Suppressor macrophage treated with lipopolysaccharide for 1 hour (primary cell): ENCODE data around the gene MACROD1.
A peak's percentile ranks its signal among the peaks of the same experiment; 100 is the strongest.

Experiments
- DNase-seq, 3 donors: peaks; one replicate each; pipeline ENCODE4 v3.0.0-alpha.2; 2020 to 2022

Gene MACROD1

DNA sequence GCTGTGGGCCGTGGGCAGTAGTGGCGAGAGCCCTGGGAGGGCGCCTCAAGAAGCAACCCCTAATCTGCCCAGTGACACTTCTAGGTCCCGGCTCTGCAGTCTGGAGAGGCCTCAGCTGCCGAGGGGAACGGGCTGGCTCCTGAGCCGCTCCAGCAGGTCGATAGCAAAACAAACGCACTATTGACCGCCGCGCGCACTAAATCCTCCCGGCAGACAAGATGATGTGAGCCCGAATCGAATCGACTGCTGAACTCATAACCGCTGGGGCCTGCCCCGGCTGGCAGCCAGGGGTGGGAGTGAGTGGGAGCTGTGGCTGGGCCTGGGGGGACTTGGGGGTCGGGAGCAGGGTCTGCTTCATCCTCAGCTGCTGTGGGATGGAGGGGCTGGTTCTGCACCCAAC lies 94.1 kb downstream of the MACROD1 start:
- no peak for DNase-seq

DNA sequence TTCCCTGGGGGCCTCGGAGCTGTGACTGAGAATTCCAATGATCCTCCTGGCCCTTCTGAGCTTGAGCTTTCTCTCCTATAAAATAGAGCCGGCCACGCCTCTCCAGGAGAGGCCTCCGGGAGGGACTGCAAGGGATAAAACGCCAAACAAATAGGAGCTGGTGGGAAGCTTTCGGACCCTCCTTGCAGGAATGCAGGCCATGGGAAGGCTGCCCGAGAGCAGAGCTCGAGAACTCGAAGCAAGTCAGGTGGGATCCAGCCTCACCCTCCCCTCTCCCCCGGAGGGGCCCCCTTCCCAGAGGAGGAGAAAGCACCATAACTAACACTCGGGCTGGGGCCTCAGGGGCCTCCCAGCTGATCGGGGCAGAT lies 95.6 kb downstream of the MACROD1 start:
- DNase-seq: no peak

DNA sequence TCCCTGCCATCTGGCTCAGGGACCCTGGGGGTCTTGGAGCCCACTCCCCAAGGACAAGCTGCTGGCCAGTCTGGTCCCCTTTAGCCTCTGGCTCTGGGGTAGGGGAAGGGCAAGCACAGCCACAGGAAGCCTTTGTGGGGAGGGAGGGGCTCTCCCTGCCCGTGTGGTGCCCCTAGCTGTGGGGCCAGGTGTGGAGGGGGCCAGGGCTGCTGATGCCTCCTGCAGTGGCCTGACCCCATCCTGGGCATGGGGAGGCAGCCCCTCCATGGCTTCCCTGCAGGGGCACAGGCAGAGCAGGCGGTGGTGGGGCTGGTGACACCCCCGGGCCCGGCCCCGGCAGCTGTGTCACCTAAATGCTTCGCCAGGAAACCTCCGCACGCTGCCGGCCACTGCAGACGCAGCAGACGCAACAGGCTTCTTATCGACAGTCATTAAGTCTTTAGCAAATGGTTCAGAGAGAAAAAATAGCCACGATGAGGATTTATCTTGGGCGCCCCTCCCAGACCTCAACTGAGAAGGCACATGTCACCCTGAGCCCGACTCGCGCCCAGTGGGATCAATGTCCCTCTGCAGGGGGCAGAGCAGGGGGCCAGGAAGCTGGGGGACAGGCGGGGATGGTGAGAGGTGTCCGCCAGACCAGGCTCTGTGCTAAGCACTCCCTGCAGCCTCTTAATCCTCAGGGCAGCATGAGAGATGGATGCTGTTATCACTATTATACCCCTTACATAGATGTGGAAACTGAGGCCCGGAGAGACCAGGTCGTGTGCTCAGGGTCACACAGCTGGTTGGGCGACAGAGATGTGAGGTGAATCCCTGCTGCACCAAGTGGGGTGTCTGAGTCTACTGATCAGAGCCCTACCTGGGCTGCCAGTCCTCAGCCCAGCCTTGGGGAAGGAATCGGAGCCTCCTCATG lies 96.3 kb downstream of the MACROD1 start:
- no peak for DNase-seq

DNA sequence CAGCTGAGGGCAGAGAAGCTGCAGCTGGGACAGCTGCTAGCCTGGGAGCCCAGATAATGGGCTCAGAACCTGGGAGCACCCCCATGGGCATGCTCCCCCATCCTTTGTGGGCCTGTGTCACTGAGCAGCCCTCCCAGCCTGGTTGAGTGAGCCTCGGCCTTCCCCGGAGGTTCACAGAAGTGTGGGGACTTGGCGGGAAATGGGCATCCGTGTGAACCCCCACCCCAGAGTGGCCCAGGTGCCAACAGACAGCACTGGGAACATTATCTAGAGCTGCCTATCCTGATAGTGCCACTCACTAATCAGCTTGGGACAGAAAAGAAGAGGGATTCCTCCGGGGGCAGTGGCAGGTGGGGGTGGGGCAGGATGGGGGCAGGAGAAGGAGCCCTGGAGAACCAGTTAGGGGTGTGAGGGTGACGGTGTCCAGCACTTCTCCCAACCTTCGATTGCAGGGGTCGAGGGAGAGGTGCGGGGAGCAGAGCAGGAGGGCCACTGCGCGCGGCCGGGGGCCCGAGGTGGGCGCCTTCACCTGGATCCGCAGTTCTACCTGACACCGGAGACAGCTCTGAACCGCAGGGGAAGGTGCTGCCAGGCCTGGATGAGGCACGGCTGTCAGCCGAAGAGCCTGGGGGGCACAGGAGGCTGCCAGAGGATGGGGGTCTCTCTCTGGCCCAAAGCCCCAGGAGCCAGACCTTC lies 97.1 kb downstream of the MACROD1 start:
- no peak for DNase-seq

DNA sequence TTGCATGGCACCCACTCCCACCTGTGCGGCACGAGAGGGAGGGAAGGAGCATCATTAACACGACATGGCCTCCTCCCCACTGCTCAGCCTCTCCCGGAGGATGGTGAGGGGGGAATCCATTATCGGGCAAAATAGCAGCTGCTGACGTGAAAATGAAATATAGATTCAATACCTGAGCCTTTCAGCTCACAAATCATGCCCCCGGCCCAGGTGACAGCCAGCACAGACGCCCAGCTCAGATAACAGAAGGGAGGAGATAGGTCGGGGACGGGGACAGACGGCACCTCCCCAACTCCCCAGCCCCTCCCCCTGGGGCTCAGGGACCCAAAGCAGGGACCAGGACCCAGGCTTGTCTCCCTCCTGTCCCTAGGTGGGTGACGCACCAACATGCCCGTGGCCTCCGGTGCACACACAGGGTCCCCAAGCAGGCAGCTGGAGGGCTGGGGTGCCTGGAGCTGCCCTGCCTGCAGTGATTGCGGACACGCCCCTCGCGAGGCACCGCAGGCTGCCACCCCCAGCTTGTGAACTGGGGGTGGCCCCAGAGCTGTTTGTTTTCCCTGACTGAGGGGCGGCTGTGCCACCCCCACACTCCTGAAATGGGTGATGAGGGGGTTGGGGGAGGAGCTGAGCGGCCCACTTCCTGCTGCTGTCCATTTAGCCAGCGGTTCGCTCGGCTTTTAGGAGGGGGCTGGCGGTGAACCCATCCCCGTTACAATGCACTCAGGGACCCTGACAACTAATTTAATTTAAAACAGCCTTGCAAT lies 98.5 kb downstream of the MACROD1 start:
- DNase-seq: no peak

DNA sequence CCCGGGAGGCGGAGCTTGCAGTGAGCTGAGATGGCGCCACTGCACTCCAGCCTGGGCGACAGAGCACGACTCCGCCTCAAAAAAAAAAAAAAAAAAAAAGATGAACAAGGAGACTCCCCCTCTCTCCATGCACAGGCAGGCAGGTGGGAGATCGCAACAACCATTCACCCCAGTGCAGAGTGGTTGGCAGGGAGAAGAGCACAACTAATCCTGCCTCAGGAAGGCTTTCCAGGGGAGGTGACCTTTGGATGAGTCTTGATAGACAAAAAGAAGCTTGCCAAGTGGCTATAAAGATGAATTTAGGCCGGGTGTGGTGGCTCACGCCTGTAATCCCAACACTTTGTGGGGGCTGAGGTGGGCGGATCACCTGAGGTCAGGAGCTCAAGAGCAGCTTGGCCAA lies 100.2 kb downstream of the MACROD1 start:
- no peak for DNase-seq

DNA sequence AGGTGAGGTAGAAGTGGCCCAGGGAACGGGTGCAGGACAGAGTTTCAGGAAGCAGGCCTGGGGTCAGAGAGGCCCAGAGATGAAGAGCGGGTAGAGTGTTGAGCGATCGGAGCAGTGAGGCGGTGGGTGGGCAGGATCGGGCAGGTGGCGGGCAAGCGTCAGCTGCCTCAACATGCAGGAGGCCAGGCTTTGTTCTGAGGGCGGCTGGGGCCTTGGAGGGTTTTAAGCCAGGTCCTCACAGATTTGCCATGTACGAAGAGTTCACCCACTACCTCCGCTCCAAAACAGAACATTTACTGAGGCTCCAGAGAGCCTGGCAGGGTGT lies 100.8 kb downstream of the MACROD1 start:
- DNase-seq: no peak

DNA sequence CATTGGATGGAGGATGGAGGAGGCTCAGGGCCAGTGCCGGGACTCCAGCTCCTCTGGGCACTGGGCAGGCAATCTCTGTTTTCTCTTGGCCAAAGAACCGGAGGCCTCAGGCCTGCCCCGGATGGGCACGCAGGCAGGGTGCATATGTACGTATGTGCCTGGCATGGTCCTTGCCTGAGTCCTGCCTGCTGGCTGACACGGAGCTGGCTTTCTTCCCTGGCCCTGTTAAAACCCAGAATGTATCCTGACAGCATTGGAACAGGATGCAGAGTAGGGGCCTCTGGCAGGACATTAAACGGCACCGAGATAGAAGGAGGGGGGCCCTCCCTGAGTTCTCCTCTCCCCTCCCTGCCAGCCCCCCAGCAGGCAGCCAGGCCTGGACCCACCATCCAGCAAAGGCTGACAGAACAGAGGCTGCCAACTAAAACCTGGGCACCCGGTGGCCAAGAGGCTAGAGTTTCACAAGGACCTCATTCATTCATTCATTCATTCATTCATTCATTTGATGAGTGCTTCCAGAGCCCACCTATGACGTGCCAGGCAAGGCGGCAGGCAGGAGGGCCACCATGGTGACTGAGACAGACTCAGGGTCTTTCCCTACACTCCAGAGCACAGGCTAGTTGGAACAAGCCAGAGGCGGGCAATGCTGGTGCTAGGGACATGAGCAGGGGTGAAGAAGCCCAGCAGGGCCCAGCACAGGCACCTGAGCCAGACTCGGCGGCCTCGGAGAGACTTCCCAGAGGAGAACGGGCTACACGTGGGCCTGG lies 101.4 kb downstream of the MACROD1 start:
- DNase-seq: no peak

DNA sequence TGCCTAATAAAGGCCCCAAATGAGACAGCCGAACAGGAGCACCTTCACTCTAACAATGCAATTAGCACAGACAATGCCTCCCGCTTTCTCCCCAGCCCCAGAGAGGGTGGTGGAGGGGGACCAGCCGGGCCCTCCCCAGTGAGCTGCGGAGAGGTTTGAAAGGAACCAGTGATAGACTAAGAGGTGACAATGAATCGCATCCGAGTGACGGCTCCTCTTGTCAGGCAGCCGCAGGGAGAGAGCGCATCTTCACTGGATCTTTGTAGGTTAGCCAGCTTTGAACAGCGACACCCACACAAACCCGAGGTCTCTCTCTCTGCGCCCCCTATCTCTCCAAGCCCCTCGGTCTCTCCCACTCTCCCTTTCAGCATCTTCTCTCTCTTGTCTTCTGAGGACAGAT lies 102.1 kb downstream of the MACROD1 start:
- DNase-seq: no peak

DNA sequence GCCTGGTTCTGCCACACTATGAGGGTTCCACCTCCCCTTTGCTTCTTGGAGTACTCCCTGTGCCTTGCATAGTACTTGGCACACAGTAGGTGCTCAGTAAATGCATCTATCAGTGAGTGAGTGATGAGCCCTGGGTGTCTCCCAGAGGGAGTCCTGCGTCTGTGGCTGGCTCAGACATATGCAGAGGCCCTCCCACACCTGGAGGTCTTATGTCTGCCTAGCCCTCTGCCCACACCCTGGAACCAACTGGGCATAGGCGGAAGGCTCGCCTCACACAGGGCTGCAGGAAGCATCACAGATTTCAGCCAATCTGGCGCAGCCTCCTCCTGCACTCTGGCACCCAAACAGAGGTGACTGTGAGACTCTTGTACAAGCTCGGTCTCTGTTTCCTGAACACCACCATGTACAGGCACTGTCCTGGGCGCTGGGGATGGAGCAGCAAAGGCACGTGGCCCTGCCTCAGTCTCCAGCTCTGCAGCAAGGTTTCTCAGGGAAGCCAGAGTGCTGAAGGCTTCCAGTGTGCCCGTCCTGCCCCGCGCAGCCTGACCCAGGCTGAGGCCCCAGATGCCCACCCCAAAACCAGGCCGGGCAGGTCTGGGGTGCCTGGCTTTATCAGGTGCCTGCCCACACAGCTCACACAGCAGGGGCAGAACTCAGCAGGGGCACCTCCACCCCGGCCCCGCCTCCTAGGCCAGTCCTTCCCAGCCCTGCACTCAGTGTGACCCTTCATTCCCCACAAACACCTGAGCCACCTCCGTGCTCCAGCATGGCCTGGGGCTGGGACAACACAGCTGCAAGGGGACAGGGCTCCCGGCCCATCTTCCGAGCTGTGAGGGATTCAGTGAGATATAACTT lies 103.5 kb downstream of the MACROD1 start:
- no peak for DNase-seq

DNA sequence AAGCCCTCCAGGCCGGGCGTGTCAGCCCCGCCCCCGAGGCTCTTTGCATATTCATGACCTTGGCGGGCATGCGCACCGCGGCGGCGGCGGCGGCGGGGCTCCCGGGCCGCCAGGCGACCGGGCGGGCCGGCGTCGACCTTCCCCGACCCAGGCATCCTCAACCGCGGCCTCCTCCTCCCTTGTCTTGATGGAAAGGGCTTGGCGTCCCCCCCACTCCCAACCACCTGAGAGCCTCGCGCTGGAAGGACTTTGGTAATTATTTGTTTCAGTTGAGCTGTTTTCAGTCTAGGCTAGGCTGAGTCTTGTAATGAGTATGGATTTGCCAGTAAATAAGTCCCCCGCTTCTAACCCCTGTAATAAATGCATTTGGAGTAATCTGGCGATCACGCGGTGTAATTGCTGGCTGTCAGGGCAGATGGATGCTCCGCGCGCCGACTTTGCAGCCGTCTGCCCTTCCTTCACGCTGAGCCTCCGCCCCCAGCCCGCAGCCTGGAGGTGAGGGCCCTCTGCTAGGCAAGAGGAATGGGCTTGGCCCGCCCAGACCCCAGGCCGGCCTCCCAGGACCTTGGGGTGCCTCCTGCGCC lies 105.0 kb downstream of the MACROD1 start:
- DNase-seq: peak; percentile 57 to 88 (median 71)

DNA sequence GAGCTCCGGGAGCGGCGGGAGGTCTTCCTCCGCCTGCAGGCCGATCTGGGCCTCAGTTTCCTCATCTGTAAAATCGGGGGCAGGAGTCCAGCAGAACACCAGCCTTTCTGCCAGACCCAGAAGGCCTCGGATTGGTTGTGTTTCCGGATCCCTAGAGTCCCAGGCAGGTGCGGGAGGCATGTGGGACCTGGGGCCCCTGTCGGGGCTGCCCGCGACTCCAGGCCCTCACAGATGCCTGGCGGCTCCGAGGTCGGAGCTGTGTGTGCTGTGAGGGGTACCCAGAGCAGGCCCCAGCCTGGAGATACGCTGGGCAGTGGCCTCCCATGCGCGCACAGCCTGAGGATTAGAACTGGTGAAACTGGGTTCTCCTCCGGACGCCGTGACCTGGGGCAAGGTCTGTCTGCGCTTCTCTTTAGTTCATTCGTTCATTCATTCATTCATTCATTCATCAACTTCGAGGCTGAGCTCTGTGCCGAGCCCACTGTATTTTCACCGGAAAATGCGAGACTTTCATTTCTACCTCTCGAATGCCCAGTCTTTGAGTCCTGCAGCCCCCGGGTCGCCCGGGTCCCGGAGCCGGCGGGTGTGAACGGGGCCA lies 105.6 kb downstream of the MACROD1 start:
- DNase-seq: no peak

DNA sequence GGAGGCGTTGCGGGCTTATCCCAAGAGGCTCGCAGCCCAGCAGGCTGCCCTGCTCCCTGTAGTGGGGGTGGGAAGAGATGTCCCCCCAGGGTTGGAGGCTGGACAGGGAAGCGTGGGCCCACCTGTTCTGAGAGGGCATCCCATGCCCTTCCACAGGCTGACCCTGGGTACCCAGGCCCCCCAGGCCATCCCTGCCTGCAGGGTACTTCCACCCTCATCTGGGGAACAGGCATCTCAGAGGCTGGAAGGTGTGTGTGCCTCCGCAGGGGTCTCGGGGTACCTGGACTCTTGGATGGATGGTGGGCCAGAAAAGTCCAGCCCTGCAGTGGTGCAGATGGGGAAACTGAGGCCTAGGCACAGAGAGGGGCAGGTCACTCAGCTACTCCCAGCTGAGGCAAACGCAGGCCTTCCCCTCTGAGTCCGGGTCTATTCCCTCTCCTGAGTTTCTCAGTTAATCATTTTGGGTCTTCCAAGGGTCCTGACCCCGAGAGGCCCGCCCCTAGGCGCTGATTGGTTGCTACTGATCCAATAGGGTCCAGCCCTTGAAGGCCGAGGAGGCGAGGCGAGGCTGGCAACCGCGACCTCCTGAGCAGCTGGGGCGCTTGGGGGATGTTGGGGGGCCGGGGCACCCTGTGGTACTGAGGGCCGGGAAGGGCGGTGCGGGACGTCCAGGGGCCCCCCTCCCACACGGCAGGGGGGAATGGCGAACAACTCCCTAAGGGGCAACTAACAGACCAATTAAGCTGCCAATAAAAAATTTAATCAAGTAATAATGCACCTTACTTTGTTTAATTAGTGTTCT lies 106.4 kb downstream of the MACROD1 start:
- no peak for DNase-seq

DNA sequence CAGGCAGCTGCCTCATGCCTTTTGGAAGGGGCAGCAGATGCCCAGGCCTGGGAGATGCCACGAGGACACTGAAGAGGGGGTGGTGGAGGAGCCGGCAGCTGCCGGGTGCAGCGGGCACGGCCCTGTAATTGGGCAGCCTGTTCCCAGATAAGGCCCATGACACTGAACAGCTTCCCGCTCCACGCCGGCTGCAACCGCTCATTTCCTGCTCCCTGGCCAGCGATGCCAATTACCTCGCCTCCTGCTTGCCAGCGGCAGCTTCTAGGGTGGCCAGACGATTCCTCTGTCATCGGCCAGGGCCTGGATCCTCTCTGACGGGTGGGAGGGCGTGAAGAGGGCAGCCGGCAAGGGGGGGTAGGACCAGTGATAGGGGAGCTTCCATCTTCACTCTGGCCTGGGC lies 107.4 kb downstream of the MACROD1 start:
- DNase-seq: no peak

DNA sequence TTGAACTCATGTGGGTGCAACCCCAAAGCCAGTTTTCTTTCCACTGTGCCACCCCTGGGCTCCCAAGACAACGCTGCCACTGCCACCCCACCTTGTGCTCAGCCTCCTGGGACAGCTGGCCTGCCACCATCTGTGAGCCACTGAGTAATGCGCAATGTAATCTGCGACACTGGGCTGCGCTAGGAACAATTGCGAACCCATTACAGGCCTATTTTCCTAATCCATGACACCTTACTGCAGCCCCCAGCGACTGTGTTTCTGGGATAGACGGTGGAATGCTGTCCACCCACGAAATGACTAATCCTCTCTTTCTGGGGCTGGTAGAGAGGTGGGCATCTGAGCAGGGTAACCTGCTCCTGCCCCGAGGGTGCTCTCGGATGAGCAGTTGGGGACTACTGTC lies 108.0 kb downstream of the MACROD1 start:
- no peak for DNase-seq

DNA sequence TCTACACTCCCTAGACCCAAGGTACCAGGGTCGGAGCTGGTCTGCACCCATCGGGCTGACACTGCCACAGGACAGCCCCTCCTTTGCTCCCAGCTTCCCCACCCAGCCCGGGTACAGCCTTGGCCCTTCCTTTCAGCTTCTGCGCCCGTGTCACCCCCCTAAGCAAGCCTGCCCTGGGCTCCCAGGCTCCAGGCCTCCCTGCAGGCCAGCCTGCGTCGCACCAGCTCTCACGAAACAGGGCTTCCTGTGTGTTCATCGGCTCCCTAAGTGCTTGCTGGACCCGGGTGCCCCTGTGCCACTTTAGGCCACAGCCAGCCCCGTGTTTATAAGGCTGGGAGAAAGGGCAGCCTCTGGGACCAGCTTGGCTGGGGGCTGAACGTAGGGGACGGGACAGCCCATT lies 109.1 kb downstream of the MACROD1 start:
- DNase-seq: no peak

DNA sequence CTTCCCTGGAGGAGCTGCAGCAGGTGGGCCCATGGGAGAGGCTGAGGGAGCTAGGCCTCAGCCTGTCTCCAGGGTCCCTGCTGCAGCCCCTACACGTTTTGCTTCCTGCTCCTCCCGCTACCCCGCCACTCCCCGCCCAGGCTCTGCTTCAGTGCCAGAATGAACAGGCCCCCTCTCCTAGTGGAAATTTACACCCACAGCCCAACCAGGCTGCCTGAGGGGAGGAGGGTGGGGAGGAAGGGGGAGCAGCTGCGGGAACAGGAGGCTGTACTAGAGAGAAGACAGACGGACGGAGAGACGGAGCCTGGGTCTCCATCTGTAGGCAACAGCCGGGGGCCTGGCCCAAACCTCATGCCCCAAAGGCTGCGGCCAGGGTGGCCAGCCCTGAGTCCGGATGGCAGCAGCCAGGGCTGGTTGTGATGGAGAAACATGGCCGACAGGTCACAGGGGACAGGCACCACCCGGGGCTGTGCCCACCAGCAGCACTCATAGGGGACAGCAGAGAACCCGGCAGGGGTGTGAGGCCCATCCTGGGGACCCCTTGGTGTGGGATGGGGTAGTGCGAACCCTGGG lies 109.6 kb downstream of the MACROD1 start:
- DNase-seq: no peak

DNA sequence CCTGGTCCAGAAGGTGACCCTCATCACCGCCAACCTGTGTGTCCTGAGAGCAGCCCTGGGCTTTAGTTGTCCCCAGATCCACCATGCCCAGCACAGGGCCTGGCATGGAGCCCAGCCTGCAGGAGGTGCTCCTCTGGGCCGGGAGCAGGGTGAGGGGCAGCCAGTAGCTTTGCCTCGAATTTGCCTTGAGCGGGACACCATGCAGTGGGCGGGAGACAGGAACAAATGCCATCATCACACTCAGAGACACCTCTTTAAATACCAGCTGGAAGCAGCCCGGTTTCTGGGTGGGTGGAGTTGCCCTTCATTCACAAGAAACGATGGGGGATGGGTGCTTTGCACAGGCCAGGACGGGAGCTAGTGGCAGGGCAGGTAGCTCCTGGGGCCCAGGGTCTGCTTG lies 110.8 kb downstream of the MACROD1 start:
- DNase-seq: no peak

DNA sequence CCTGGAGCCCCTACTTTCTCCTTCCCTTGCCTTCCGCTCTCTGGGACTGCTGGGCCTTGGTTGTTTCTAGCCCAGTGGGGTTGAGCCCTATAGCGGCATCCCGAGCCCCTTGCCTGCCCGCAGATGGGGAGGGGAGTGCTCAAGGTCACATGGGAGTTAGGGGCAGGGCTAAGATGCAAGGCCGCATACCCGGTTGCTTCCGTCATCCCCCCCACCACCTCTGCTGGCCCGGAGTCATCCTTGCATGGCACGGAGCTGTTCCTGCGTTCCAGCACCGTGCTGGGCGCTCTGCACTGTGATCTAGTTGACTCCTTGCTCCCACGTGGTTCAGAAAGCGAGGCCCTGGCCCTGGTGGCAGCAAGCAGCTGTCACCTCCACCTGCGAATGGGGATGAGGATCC lies 112.2 kb downstream of the MACROD1 start:
- DNase-seq: no peak
